ENCODE data around the gene KRTAP4-11.
A peak's percentile ranks its signal among the peaks of the same experiment; 100 is the strongest.
"Not testable (repeated sequence)": the region's sequence is repeated elsewhere in the genome, so short reads cannot be mapped to it uniquely, and the experiment has no call there.

The KRTAP4-11 gene

DNA sequence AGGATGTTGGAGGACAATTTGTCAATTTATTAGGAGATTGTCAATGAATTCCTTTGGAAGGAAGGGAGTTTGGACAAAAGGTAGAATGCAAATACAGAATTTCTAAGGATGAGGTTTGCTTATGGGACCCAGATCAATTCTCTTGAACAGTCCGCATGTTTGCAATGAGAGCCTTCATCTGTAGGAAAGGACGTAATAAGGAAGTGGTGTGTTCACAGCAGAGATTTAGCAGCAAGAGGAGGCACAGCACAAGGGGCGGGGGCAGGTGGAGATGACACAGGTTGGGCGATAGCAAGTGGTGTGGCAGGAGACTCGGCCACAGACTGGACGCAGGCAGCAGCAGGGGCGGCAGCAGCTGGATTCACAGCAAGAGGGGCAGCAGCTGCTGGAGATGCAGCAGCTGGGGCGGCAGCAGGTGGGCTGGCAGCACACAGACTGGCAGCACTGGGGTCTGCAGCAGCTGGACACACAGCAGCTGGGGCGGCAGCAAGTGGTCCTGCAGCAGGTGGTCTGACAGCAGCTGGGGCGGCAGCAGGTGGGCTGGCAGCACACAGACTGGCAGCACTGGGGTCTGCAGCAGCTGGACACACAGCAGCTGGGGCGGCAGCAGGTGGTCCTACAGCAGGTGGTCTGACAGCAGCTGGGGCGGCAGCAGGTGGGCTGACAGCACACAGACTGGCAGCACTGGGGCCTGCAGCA is 5.3 kb upstream of the KRTAP4-11 start:
- DNase-seq = not testable (repeated sequence)

DNA sequence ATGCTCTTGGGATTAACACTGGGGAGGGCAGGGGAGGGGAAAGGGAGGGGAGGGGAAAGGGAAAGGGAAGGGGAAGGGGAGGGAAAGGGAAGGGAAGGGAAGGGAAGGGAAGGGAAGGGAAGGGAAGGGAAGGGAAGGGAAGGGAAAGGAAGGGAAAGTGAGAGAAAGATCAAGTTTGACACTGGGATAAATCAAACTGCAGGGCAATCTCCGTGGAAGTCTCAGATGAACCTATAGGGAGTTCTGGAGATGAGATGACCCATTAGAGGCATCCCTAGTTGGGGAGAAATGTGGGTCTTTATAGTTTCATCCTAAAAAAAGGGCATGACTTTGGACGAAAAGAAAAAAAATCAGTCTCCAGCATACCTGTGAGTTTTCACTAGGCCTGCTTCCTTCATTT is 3.6 kb upstream of the KRTAP4-11 start:
- no peak for DNase-seq

DNA sequence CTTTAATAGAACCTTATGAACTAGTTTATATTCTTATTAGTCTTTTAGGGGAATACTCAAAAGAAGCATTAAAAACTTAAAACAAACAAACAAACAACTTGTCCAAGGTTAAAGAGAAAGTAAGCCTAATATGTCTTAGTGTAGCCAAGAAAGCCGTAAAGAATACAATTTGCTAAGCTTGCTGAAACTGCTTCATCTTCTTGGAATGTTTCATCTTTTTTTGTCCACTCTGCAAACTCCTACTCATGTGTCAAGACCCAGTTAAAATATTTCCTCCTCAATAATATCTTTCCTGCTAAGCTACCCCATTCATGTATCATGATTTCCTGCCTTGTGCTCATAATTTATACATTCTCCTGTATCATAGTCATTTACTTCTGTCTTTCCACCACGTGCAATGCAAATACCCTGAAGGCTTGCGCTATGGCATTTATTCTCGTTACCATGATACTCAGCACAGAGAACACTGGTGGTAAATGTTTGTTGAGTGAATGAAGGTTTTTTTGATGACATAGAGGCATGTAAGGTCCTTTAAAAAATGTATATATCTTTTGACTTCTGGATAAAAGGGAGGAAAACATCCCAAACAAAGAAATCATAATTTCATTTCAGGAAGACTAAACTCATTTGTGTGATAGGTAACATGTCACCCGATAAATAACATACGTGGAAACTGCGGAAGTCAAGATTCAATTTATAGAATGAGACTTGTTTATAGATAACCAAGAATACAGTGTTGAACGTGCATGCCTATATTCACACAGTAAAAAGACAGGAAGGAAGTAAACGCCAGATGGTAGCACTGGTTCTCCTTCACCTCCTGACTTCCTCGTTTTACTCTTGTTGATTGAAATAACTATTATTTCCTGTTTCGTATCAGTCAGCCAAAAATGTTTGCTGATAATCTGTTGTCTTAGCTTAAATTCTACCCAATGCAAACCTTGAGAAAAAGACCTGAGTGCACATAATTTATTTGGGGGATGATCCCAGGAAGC is 1.8 kb upstream of the KRTAP4-11 start:
- DNase-seq = peak; percentile 23

DNA sequence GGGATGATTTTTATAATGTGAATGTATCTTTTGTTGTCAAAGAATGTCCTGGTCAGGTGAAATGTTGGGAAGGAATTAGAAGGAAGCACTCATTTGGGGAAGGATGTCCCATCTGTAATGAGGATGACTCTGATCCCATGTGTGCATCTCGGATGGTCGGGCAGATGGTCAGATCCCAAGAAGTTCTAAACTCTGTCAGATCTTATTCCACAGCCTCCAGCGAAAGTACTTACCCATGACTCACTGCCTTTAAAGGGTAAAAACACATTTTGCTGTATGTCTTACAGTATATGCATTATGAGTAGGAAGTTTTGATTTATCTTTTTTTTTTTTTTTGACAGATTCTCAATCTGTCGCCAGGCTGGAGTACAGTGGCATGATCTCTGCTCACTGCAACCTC is 548 bp upstream of the KRTAP4-11 start:
- no peak for DNase-seq

DNA sequence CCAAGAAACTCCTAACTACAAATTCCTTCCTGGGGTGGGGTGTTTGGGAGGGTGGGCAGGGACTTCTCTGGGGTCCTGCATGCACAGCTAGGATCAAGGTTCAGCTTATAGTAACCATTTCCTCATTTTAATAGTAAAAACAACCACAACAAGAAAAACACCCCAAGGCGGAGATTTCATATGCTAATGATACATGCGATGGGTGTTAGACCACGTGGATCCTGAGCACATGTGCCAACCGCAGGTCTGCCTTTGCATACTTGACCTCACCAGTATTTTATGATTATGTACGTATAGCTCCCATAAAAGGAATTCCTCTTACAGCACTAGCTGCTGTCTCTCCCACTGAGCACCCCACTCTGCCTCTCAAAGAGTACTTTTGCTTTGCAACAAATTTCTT is 1.9 kb downstream of the KRTAP4-11 start:
- DNase-seq = no peak

DNA sequence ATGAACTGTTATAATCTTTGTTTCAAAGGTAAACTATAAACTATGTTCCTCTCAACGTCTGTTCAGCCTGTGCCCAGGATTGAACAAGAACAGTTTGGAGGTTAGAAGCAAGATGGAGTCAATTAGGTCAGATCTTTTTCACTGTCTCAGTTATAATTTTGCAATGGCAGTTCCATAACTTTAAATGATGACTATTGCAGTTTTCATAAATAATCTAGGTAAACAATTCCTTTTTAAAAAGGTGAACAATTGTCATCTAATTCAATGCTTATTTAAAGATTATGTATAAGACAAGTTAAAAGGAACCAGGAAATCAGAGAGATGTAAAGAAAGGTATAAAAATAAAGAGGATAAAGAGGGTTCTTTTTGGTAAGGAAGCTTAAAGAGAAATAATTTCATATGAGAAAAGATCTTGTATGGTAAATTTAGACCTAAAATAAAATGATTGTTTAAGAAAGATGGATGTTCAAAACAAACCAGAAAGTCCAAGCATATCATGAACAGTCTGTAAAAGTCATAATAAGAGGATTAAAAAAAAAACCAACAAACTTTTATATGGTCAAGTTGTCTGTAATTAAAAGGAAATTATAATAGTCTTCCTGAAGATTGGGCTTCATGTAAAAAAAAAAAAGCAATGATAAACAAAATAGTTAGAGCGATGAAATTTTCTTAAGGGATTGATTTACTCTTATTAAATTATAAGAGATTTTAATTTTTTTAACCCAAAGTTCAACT is 6.9 kb downstream of the KRTAP4-11 start:
- no peak for DNase-seq

DNA sequence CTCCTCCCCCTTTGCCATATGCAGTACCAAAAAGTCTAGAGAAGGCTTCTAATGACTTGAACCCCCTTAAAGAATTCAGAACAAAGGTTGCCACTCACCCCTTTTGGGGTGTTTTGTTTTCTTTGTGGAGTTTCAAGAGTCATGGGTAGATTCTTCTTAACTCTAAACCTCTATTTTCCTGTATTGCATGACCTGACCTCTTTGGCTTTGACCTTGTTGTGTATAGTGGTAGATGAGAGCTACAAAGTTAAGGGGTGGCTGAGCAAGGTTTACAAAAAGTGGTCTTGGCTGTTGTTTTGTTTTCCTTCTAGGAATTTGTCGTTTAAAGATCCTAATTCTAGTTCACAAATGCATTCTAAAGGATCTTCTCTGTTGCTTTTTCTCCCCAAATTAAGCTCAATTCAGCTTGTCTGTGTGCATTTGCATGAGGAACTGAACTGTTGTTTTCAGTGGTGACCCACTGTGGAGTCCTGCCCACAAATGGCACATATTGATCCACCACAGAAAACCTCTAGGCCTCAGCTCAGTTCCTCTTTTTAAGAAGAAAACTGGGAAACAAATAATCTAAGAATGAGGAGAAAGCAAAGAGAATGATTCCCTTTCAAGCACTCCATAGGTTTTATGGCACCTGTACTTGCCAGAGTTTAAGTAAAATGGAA is 9.3 kb downstream of the KRTAP4-11 start:
- not testable (repeated sequence) for DNase-seq

DNA sequence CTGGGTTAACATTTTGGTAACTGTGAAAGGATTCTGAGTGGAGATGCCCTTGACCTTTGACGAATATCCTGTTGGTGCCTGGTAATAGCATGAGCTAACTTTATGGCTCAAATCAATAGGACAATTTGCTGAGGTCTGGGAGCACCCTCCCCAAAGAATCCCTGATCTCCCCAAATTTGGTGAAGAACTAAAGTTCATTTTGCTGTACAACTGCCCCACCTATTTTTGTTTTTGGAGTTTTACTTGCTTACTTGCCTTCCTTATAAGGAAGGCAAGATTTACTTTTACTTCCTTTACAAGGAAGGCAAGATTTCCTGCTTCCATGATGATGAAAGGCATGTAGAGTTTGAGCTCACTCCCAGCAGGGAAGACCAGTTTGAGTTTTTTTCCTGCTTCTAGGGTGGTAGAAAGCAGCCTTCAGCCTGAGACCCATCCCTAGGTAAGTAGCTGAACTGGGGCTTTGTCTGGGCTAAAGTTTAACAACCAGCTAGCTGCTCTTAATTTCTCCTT is 10.2 kb downstream of the KRTAP4-11 start:
- no peak for DNase-seq

DNA sequence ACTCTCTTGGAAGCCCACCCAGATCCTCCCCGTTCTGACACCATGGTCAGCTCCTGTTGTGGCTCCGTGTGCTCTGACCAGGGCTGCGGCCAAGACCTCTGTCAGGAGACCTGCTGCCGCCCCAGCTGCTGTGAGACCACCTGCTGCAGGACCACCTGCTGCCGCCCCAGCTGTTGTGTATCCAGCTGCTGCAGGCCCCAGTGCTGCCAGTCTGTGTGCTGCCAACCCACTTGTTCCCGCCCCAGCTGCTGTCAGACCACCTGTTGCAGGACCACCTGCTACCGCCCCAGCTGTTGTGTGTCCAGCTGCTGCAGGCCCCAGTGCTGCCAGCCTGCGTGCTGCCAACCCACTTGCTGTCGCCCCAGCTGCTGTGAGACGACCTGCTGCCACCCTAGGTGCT is 12.8 kb downstream of the KRTAP4-11 start, which contains the start of gene KRTAP4-9:
TSS of gene KRTAP4-9 (plus strand) at position 43 of the 400 bp plus-strand sequence. CDS start at position 43, 0 bp downstream.
- not testable (repeated sequence) for DNase-seq

DNA sequence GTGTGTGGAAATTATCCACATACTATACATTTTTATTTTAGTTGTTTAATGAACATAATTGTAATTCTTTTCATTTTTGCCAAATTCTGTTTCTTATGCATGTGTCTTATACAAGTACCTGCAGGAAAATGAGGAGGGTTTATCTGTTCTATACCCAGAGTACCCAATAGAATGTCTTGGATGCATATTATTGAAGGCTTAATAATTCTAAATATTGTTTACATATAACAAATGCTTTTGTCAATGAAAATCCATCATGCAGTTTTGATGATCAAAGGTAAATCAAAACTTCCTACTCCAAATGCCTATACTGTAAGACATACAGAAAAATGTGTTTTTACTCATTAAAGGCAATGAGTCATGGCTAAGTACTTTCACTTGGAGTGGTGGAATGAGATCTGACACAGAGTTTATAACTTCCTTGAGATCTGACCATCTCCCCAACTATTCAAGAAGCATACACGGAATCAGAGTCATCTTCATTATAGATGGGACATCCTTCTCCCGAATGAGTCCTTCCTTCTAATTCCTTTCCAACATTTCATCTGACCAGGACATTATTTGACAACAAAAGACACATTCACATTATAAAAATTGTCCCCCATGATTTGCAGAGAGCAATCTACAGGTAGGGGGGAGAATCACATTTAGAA is 13.7 kb downstream of the KRTAP4-11 start:
- not testable (repeated sequence) for DNase-seq

DNA sequence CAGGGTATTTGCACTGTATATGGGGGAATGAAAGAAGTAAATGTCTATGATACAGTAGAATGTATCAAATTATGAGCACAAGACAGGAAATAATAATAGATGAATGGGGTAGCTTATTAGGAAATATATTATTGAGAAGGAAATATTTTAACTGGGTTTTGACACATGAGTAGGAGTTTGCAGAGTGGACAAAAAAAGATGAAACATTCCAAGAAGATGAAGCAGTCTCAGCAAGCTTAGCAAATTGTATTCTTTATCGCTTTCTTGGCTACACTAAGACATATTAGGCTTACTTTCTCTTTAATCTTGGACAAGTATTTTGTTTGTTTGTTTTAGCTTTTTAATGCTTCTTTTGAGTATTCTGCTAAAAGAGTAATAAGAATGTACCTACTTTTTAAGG is 14.3 kb downstream of the KRTAP4-11 start:
- DNase-seq = no peak

DNA sequence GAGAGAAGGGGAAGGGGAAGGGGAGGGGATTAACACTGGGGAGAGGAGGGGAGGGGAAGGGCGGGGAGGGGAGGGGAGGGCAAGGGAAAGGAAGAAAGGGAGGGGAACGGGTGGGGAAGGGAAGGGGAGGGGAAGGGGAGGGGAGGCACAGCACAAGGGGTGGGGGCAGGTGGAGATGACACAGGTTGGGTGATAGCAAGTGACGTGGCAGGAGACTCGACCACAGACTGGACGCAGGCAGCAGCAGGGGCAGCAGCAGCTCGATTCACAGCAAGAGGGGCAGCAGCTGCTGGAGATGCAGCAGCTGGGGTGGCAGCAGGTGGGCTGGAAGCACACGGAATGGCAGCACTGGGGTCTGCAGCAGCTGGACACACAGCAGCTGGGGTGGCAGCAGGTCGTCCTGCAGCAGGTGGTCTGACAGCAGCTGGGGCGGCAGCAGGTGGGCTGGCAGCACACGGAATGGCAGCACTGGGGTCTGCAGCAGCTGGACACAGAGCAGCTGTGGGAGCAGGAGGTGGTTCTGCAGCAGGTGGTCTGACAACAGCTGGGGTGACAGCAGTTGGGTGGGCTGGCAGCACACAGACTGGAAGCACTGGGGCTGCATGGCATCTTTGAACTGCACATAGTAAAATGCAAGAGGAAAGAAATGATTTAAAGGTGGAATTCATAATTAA is 16.4 kb downstream of the KRTAP4-11 start, which contains the start of gene KRTAP4-16:
TSS of gene KRTAP4-16 (minus strand) at position 624 of the 674 bp plus-strand sequence. CDS start at position 624, 0 bp downstream.
- no peak for DNase-seq

DNA sequence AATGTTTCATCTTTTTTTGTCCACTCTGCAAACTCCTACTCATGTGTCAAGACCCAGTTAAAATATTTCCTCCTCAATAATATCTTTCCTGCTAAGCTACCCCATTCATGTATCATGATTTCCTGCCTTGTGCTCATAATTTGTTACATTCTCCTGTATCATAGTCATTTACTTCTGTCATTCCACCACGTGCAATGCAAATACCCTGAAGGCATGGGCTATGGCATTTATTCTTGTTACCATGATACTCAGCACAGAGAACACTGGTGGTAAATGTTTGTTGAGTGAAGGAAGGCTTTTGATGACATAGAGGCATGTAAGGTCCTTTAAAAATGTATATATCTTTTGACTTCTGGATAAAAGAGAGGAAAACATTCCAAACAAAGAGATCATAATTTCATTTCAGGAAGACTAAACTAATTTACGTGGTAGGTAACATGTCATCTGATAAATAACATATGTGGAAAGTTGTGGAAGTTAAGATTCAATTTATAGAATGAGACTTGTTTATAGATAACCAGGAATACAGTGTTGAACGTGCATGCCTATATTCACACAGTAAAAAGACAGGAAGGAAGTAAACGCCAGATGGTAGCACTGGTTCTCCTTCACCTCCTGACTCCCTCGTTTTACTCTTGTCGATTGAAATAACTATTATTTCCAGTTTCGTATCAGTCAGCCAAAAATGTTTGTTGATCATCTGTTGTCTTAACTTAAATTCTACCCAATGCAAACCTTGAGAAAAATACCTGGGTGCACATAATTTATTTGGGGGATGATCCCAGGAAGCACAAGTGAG is 18.3 kb downstream of the KRTAP4-11 start:
- DNase-seq = not testable (repeated sequence)

DNA sequence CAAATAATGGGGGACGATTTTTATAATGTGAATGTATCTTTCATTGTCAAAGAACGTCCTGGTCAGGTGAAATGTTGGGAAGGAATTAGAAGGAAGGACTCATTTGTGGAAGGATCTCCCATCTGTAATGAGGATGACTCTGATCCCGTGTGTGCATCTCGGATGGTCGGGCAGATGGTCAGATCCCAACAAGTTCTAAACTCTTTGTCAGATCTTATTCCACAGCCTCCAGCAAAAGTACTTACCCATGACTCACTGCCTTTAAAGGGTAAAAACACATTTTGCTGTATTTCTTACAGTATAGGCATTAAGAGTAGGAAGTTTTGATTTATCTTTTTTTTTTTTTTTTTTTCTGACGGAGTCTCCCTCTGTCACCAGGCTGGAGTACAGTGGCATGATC is 19.7 kb downstream of the KRTAP4-11 start:
- DNase-seq = no peak

DNA sequence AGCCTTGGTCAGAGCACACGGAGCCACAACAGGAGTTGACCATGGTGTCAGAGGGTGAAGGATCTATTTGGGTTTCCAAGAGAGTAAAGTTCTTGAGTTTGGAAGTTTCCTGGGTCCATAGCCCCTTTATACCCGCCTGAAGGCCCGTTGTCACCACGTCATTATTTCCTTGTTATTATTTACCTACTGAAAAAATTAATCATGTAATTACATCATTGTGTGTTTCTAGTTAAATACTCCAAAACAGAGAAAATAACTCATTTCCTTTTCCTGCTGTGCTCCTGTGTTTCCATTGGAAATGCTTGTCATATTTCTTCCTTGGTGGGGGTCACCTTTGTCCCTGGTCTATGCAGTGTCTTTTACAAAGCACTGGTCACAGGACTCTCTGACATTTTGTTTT is 20.1 kb downstream of the KRTAP4-11 start, which contains the start of gene KRTAP4-8:
TSS of gene KRTAP4-8 (minus strand) at position 101 of the 400 bp plus-strand sequence. CDS start at position 43, 58 bp downstream.
- no peak for DNase-seq

DNA sequence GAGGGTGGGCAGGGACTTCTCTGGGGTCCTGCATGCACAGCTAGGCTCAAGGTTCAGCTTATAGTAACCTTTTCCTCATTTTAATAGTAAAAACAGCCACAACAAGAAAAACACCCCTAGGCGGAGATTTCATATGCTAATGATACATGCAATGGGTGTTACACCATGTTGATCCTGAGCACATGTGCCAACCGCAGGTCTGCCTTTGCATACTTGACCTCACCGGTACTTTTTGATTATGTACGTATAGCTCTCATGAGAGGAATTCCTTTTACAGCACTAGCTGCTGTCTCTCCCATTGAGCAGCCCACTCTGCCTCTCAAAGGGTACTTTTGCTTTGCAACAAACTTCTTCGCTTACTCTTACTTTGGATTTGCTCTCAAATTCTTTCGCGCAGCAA is 22.1 kb downstream of the KRTAP4-11 start:
- DNase-seq = no peak

DNA sequence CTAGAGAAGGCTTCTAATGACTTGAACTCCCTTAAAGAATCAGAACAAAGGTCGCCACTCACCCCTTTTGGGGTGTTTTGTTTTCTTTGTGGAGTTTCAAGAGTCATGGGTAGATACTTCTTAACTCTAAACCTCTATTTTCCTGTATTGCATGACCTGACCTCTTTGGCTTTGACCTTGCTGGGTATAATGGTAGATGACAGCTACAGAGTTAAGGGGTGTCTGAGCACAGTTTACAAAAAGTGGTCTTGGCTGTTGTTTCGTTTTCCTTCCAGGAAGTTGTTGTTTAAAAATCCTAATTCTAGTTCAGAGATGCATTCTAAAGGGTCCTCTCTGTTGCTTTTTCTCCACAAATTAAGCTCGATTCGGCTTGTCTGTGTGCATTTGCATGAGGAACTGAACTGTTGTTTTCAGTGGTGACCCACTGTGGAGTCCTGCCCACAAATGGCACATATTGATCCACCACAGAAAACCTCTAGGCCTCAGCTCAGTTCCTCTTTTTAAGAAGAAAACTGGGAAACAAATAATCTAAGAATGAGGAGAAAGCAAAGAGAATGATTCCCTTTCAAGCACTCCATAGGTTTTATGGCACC is 29.3 kb downstream of the KRTAP4-11 start:
- DNase-seq = not testable (repeated sequence)

DNA sequence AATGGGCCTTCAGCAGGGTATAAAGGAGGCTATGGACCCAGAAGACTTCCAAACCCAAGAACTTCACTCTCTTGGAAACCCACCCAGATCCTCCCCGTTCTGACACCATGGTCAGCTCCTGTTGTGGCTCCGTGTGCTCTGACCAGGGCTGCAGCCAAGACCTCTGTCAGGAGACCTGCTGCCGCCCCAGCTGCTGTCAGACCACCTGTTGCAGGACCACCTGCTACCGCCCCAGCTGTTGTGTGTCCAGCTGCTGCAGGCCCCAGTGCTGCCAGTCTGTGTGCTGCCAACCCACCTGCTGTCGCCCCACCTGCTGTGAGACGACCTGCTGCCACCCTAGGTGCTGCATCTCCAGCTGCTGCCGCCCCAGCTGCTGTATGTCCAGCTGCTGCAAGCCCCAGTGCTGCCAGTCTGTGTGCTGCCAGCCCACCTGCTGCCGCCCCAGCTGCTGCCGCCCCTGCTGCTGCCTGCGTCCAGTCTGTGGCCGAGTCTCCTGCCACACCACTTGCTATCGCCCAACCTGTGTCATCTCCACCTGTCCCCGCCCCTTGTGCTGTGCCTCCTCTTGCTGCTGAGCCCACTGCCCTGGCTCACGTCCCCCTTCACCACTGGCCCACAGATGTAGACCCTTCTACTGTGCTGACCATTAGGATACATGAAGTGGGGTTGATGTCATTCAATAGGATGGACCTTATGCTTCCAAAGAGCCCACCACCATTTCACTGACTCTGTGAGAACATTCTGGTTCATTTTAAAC is 33.9 kb downstream of the KRTAP4-11 start, which contains the start of gene KRTAP4-7:
TSS of gene KRTAP4-7 (plus strand) at position 51 of the 757 bp plus-strand sequence. CDS start at position 108, 57 bp downstream.
- DNase-seq = not testable (repeated sequence)

Data from CD4-positive, alpha-beta T cell treated with Interleukin-17A for 1 hour (primary cell).